Measurements from ENCODE around the gene EFR3B. TPM values are rescaled to one million over a fixed set of nuclear protein-coding genes. Genes with fewer than 3 reads are reported as not detected.

Gene EFR3B
- total RNA-seq, 1 donor from 2014 or later: 17.2 TPM

DNA sequence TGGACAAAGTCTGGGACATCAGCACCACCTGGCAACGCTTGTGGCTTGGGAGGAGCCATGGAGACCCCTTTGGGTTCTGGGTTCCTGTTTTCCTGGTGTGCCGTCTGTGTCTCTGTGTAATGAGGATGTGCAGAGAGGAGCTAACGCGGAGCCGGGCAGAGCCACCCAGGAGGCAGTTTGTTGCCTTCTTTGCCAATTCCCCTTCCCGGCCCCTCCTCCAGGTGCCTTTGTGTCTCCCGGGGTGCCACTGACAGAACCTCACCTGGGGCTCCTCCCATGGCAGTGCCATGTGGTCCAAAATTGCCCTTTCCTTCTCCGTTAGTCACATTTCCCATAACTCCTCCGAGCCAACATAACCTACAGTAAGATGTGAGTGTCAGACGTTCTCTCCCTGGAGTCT is 113.5 kb downstream of the EFR3B start:
- no peak for TF ChIP-seq EZH2phosphoT487 (IDR thresholded peaks at IDR 0.05)
- TF ChIP-seq, protein P1, sequence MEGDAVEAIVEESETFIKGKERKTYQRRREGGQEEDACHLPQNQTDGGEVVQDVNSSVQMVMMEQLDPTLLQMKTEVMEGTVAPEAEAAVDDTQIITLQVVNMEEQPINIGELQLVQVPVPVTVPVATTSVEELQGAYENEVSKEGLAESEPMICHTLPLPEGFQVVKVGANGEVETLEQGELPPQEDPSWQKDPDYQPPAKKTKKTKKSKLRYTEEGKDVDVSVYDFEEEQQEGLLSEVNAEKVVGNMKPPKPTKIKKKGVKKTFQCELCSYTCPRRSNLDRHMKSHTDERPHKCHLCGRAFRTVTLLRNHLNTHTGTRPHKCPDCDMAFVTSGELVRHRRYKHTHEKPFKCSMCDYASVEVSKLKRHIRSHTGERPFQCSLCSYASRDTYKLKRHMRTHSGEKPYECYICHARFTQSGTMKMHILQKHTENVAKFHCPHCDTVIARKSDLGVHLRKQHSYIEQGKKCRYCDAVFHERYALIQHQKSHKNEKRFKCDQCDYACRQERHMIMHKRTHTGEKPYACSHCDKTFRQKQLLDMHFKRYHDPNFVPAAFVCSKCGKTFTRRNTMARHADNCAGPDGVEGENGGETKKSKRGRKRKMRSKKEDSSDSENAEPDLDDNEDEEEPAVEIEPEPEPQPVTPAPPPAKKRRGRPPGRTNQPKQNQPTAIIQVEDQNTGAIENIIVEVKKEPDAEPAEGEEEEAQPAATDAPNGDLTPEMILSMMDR (IDR thresholded peaks at IDR 0.05): no peak
- no peaks in the 10 kb centered on the region for H3K9me3 ChIP-seq (ENCODE audit: low read depth)
- H3K27me3 ChIP-seq: no peaks in the 10 kb centered on the region
- DNase-seq (ENCODE audit: low spot score): no peak
- no peak overlapping the region for H3K9ac ChIP-seq
- peaks cover 5% of the 10 kb centered on the region for H3K4me1 ChIP-seq
- no peaks in the 10 kb centered on the region for H3F3A ChIP-seq (ENCODE audit: low read depth)
- H3K36me3 Mint-ChIP-seq: peaks cover 23% of the 10 kb centered on the region
- no peak overlapping the region for H2AFZ ChIP-seq (replicated peaks)
- no peak overlapping the region for H3K27ac ChIP-seq
- H3K4me3 Mint-ChIP-seq: no peak overlapping the region
- H3K4me2 ChIP-seq: no peak overlapping the region
- no peak overlapping the region for H3K27ac Mint-ChIP-seq
- no peaks in the 10 kb centered on the region for H3K79me2 ChIP-seq (ENCODE audit: low read depth)
- H4K20me1 ChIP-seq (ENCODE audit: low read depth): no peaks in the 10 kb centered on the region
- H3K4me1 Mint-ChIP-seq: peaks cover 10% of the 10 kb centered on the region
- H3K36me3 ChIP-seq: no peaks in the 10 kb centered on the region
- H3K9me3 Mint-ChIP-seq: no peaks in the 10 kb centered on the region
- H3K27me3 Mint-ChIP-seq (ENCODE audit: insufficient read depth, low read depth): peaks cover 5% of the 10 kb centered on the region
- H3K4me3 ChIP-seq: no peak overlapping the region

DNA sequence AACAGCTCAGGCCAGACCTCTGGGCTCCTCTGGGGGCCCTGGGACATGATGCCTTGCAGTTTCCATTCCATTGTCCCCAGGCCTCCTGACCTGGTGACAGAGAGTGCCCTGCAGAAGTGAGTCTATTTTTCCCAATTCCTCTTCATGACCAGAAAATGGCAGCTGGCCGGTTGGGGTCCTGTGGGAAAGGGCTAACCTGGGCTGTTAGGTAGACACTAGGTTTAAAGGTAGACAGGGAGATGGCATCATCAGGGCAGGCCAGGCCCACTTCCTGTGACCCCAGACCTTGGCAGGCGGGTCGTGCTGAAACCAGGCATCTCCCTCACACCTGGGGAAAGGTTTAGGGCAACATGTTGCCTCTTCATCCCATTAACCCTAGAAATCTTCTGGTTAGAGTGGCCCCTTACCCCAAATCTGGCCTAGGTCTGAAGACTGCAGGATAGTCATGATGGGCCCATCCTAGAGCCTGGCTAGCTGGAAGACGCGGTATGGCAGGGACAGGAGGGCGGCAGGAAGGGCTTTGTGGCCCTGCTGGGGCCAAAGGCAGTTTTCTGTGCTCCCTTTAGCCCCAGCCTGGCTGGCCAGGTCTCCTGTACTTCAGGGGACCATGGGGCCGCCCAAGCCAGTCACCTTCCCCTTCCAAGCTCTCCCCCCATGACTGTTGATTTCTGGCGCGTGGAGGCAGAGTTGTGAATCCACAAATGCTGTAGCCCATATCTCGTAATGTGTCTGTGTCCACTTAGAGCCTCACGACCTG is 116.4 kb downstream of the EFR3B start:
- DNase-seq (ENCODE audit: low spot score): no peak
- TF ChIP-seq EZH2 (IDR thresholded peaks at IDR 0.05) (no peak), EZH2phosphoT487 (IDR thresholded peaks at IDR 0.05) (no peak)
- TF ChIP-seq, protein P1 (IDR thresholded peaks at IDR 0.05): no peak
- peaks cover 6% of the 10 kb centered on the region for H3K27me3 Mint-ChIP-seq (ENCODE audit: insufficient read depth, low read depth)
- no peaks in the 10 kb centered on the region for H3F3A ChIP-seq (ENCODE audit: low read depth)
- no peaks in the 10 kb centered on the region for H3K27me3 ChIP-seq
- no peaks in the 10 kb centered on the region for H3K9me3 ChIP-seq (ENCODE audit: low read depth)
- no peak overlapping the region for H2AFZ ChIP-seq (replicated peaks)
- no peak overlapping the region for H3K27ac Mint-ChIP-seq
- H3K27ac ChIP-seq: no peak overlapping the region
- H3K4me2 ChIP-seq: no peak overlapping the region
- no peaks in the 10 kb centered on the region for H3K36me3 ChIP-seq
- H3K9me3 Mint-ChIP-seq: no peaks in the 10 kb centered on the region
- peak overlapping the region; percentile 5 for H3K4me3 Mint-ChIP-seq
- H3K4me1 Mint-ChIP-seq: peaks cover 14% of the 10 kb centered on the region
- no peak overlapping the region for H3K9ac ChIP-seq
- peaks cover 17% of the 10 kb centered on the region for H3K36me3 Mint-ChIP-seq
- no peaks in the 10 kb centered on the region for H4K20me1 ChIP-seq (ENCODE audit: low read depth)
- peaks cover 9% of the 10 kb centered on the region for H3K4me1 ChIP-seq
- no peak overlapping the region for H3K4me3 ChIP-seq
- H3K79me2 ChIP-seq (ENCODE audit: low read depth): no peaks in the 10 kb centered on the region

DNA sequence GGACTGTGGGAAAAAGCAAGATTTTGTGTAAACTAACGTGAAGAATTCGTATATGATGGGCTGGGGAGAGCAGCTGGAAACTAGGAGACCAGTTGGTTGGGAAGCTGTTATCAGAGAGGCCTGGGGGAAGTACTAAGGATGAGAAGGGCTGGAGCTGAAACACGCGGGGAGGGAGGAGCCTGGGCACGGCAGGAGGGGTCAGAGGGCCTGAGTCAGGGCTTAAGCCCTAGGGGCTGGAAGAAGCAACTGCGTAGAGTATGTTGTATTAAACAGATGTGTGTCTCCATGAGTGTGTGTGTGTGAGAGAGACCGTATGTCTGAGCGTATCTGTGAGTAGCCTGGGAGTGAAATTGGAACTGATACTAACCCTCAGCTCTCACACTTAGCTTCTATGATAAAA is 118.1 kb downstream of the EFR3B start:
- Mint-ChIP-seq H3K4me1 (peaks cover 14% of the 10 kb centered on the region), H3K4me3 (peak overlapping the region; percentile 1), H3K27me3 (ENCODE audit: insufficient read depth, low read depth) (peaks cover 8% of the 10 kb centered on the region), H3K9me3 (no peaks in the 10 kb centered on the region), H3K27ac (no peak overlapping the region), H3K36me3 (peaks cover 6% of the 10 kb centered on the region)
- no peak overlapping the region for H3K27ac ChIP-seq
- TF ChIP-seq EZH2 (IDR thresholded peaks at IDR 0.05) (no peak), EZH2phosphoT487 (IDR thresholded peaks at IDR 0.05) (no peak)
- TF ChIP-seq, protein P1 (IDR thresholded peaks at IDR 0.05): peak; percentile 32
- H3K27me3 ChIP-seq: peaks cover 11% of the 10 kb centered on the region
- H3K9ac ChIP-seq: no peak overlapping the region
- no peaks in the 10 kb centered on the region for H3K9me3 ChIP-seq (ENCODE audit: low read depth)
- no peaks in the 10 kb centered on the region for H3K36me3 ChIP-seq
- H4K20me1 ChIP-seq (ENCODE audit: low read depth): no peaks in the 10 kb centered on the region
- H3K4me1 ChIP-seq: peaks cover 14% of the 10 kb centered on the region
- peak; percentile 73 for DNase-seq (ENCODE audit: low spot score)
- H3F3A ChIP-seq (ENCODE audit: low read depth): peaks cover 6% of the 10 kb centered on the region
- H3K4me3 ChIP-seq: no peak overlapping the region
- no peaks in the 10 kb centered on the region for H3K79me2 ChIP-seq (ENCODE audit: low read depth)
- no peak overlapping the region for H2AFZ ChIP-seq (replicated peaks)
- H3K4me2 ChIP-seq: no peak overlapping the region

All from neural progenitor cell (in vitro differentiated cells).